ENCODE measurements around the gene POGLUT2.

DNA sequence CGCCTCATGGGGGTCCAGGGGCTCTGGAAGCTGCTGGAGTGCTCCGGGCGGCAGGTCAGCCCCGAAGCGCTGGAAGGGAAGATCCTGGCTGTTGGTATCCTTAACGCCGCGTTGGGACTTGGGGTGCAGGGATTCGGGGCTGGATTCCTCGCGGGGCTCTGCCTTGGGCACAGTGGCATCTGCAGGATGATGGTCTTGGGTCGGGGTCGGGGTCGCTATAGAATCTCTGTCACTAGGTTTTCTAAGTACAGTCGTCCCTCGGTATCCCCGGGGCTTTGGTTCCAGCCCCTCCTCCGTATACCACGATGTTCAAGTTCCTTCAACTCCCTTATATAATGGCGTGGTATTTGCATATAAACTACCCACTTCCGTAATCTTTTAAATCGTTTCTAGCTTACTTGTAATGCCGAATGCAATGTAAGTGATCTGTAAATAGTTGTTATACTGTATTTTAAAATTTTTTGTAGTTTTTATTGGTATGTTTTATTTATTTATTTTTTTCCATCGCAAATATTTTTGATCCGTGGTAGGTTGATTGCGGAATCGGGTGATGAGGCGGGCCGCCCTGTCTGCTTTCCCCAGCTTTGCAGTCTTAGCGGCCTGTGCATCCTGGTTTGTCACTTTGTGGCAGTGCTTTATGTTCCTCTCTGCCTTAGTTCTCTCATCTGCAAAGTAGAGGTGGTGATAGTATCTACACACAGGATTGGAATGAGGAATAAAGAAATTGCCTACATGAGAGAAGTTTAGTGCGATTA lies 47.7 kb upstream of the POGLUT2 start:
- TF ChIP-seq CTCF (IDR thresholded peaks at IDR 0.05) = no peak
- TF ChIP-seq POLR2A (IDR thresholded peaks at IDR 0.05) = peak in 1 of 2 donors; percentile 42
